Colonic mucosa (tissue), 4 donors: ENCODE data around the gene TAF5L. TPM values are rescaled to one million over a fixed set of nuclear protein-coding genes. Genes with fewer than 3 reads are reported as not detected.

Experiments used
- DNase-seq: peaks from one replicate; pipeline ENCODE4 v3.0.0-alpha.2; 2020
- H3K27ac ChIP-seq: fragments of 200-600 bp; one replicate; pipeline ENCODE4 v1.8.0; 2021
- H3K27me3 ChIP-seq: fragments of 200-600 bp; one replicate; pipeline ENCODE4 v1.8.0; 2021
- H3K36me3 ChIP-seq: fragments of 200-600 bp; one replicate; pipeline ENCODE4 v1.8.0; 2021
- H3K4me1 ChIP-seq: fragments of 200-600 bp; one replicate; pipeline ENCODE4 v1.8.0; 2021; ENCODE audit warnings: mild to moderate bottlenecking
- H3K4me3 ChIP-seq: fragments of 200-600 bp; one replicate; pipeline ENCODE4 v1.8.0; 2021
- H3K9ac ChIP-seq, 2 donors: one replicate each; pipeline ENCODE4 v1.7.0; 2013; ENCODE audit warnings: control low read depth in 2 of 2, low read depth in 2 of 2, low read length in 2 of 2
- H3K9me3 ChIP-seq: fragments of 200-600 bp; one replicate; pipeline ENCODE4 v1.8.0; 2021
- CTCF ChIP-seq: fragments of 200-600 bp; IDR thresholded peaks from one replicate; pipeline ENCODE4 v1.8.0; 2022; ENCODE audit warnings: antibody characterized with exemption, mild to moderate bottlenecking
- intact Hi-C: fragments of 100-400 bp; cut with DNase I; formaldehyde crosslinking; loops from one replicate; pipeline ENCODE4 v1.14.1; 2022
- total RNA-seq, 2 donors: library from RNA; stranded (reverse); fragmentation: NEBNext Ultra II Directional in 1 of 2; extraction: Animal tissue kit (Norgen Biotek cat#: 25700) in 1 of 2; gene quantifications; one replicate each; pipeline ENCODE4 v1.2.1, GENCODE V29; 2021
- donor health status: healthy.
- donor health status: DM: no; HTN: no; CAD: no.
- donor health status: DM: no; HTN: no; CAD: no.

TAF5L gene
- total RNA-seq, 2 donors from 2014 or later = 20.9 to 24.3 TPM

DNA sequence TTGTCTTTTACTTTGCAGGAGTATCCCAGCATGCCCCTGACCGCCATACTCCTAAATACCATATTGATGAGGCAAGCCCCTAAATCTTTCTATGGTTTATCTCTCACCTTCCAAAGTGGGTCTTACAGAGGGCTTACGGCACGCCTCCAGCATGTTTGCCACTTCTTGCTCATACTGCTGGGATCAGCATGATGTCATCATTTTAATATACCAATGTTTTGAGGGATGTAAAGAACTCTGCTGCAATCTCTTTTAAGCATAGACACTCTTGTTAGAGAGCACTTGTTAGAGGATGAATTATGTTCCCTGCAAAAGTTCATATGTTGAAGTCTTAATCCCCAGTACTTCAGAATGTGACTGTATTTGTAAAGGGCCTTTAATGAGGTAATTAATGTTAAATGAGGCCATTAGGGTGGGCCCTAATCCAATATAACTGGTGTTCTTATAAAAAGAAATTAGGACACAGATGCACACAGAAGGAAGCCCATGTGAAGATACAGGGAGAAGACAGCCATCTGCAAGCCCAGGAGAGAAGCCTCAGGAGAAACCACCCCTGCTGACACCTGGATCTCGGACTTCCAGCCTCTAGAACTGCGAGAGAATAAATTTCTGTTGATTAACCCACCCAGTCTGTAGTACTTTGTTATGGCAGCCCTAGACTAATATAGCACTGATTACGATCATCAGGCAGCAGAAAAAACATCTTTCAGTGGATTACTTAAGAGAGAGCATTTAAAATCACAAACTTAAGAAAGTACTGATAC, 51.1 kb downstream of the TAF5L start:
- TF ChIP-seq CTCF = no peak
- H3K36me3 ChIP-seq = no peaks in the 10 kb centered on the region

DNA sequence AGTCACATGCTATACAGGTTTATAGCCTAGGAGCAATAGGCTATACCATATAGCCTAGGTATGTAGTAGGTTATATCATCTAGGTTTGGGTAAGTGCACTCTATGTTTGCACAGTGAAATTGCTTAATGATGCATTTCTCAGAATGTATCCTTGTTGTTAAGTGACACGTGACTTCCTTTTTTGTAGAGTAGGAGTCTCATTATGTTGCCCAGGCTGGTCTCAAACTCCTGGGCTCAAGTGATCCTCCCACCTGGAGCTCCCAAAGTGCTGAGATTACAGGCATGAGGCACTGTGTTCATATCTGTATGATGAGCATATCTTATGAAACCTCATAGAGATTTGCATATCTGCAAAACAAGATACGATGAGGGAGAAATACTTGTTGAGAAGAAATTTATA, 53.6 kb downstream of the TAF5L start:
- Histone ChIP-seq H3K36me3 (no peaks in the 10 kb centered on the region), H3K4me3 (no peak overlapping the region), H3K4me1 (no peaks in the 10 kb centered on the region), H3K9me3 (no peaks in the 10 kb centered on the region), H3K9ac (no peak overlapping the region), H3K27ac (no peak overlapping the region), H3K27me3 (no peaks in the 10 kb centered on the region)
- no peak for TF ChIP-seq CTCF
- intact Hi-C loops = no loop called here
- no peak for DNase-seq

More for the DNA sequence above, 51.1 kb downstream of the TAF5L start:
- H3K9ac ChIP-seq = no peak overlapping the region
- intact Hi-C loops = no loop called here
- no peak for DNase-seq
- no peak overlapping the region for H3K27ac ChIP-seq
- H3K9me3 ChIP-seq = no peaks in the 10 kb centered on the region
- H3K27me3 ChIP-seq = no peaks in the 10 kb centered on the region
- no peak overlapping the region for H3K4me3 ChIP-seq
- no peaks in the 10 kb centered on the region for H3K4me1 ChIP-seq

GRCh38 chr1:229570891-229571516, 54.9 kb downstream of the TAF5L start:
- TF ChIP-seq CTCF = no peak
- Histone ChIP-seq H3K4me3 (no peak overlapping the region), H3K9me3 (no peaks in the 10 kb centered on the region), H3K27ac (peak overlapping the region; percentile 50), H3K4me1 (no peaks in the 10 kb centered on the region), H3K36me3 (no peaks in the 10 kb centered on the region), H3K9ac (no peak overlapping the region), H3K27me3 (no peaks in the 10 kb centered on the region)
- peak; percentile 63 for DNase-seq
- intact Hi-C loops = no loop called here

DNA sequence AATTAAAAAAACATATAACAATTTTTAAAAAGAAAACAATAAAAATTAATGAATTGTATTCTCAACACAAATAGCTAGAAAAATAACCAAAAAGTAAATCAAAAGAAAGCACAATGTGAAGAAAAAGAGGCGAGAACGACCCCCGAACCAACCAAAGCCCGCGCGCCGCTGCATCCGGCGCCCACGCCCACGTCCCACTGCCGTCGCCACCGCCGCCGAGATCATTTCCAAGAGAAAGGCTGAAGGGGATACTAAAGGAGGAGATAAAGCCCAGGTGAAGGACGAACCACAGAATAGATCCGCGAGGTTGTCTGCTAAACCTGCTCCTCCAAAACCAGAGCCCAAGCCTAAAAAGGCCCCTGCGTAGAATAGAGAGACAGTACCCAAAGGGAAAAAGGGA, 55.6 kb downstream of the TAF5L start:
- Histone ChIP-seq H3K9me3 (no peaks in the 10 kb centered on the region), H3K36me3 (no peaks in the 10 kb centered on the region), H3K27me3 (no peaks in the 10 kb centered on the region), H3K4me3 (no peak overlapping the region), H3K4me1 (no peaks in the 10 kb centered on the region), H3K9ac (no peak overlapping the region), H3K27ac (no peak overlapping the region)
- no peak for DNase-seq
- intact Hi-C loops = no loop called here
- TF ChIP-seq CTCF = no peak

GRCh38 chr1:229567109-229567868, 58.6 kb downstream of the TAF5L start:
- intact Hi-C loops = no loop called here
- no peak for TF ChIP-seq CTCF

More at GRCh38 chr1:229567109-229567868, 58.6 kb downstream of the TAF5L start:
- Histone ChIP-seq H3K27ac (no peak overlapping the region), H3K27me3 (no peaks in the 10 kb centered on the region), H3K4me3 (no peak overlapping the region), H3K4me1 (no peaks in the 10 kb centered on the region), H3K9ac (no peak overlapping the region), H3K36me3 (no peaks in the 10 kb centered on the region), H3K9me3 (no peaks in the 10 kb centered on the region)
- DNase-seq = no peak
